ENCODE measurements around the gene ABLIM2.

DNA sequence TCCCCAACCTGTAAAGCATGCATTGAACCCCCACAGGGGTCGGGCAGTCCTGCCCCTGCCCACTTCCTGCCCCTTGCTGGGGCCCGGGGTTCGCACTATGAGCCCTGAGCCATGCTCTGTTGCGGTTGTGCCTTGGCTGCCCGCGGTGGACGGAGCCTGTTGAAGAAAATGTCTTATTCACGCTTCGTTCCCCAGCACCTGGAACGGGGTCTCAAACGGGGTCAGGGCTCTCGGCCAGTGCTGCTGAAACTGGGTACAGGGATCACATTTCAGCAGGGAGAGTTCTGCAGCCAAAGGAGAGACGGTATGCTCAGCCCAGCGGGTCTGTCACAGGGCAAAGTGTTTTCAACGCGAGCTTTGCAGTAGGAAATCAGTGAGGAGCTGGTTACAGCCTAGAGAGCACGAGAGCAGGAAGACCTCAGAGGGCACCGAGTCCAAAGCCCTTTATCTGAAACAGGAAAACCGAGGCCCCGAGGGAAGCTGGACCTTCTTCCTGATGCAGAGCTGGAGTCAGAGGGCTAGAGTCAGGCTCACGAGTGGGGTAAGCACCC, 172.6 kb downstream of the ABLIM2 start:
- TF ChIP-seq, protein P1, sequence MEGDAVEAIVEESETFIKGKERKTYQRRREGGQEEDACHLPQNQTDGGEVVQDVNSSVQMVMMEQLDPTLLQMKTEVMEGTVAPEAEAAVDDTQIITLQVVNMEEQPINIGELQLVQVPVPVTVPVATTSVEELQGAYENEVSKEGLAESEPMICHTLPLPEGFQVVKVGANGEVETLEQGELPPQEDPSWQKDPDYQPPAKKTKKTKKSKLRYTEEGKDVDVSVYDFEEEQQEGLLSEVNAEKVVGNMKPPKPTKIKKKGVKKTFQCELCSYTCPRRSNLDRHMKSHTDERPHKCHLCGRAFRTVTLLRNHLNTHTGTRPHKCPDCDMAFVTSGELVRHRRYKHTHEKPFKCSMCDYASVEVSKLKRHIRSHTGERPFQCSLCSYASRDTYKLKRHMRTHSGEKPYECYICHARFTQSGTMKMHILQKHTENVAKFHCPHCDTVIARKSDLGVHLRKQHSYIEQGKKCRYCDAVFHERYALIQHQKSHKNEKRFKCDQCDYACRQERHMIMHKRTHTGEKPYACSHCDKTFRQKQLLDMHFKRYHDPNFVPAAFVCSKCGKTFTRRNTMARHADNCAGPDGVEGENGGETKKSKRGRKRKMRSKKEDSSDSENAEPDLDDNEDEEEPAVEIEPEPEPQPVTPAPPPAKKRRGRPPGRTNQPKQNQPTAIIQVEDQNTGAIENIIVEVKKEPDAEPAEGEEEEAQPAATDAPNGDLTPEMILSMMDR (IDR thresholded peaks at IDR 0.05): no peak
- TF ChIP-seq POLR2A (IDR thresholded peaks at IDR 0.05): no peak

All from lower leg skin (tissue), 3 donors.